Vagina (tissue), 2 donors: Measurements from ENCODE around the gene PGLYRP4. TPM values are rescaled to one million over a fixed set of nuclear protein-coding genes. Genes with fewer than 3 reads are reported as not detected.
A peak's percentile ranks its signal among the peaks of the same experiment; 100 is the strongest.

Source experiments
- DNase-seq, 2 donors: peaks; one replicate each; pipeline ENCODE4 v3.0.0-alpha.2; 2017; ENCODE audit errors: extremely low spot score in 2 of 2
- H3K27ac ChIP-seq: fragments of 200-600 bp; sonication (generic); one replicate; pipeline ENCODE4 v1.5.1; 2019
- H3K27me3 ChIP-seq: fragments of 200-600 bp; sonication (generic); one replicate; pipeline ENCODE4 v1.5.1; 2019
- H3K36me3 ChIP-seq, 2 donors: fragments of 200-600 bp; sonication (generic); one replicate each; pipeline ENCODE4 v1.5.1; 2017 to 2019
- H3K4me1 ChIP-seq: fragments of 200-600 bp; sonication (generic); one replicate; pipeline ENCODE4 v1.5.1; 2019
- H3K4me3 ChIP-seq, 2 donors: fragments of 200-600 bp; sonication (generic); 1 replicate in 1 of 2; 2 replicates in 1 of 2; pipeline ENCODE4 v1.5.1; 2016 to 2019
- H3K9me3 ChIP-seq: fragments of 200-600 bp; sonication (generic); one replicate; pipeline ENCODE4 v1.5.1; 2019
- CTCF ChIP-seq, 3 experiments: fragments of 450-650 bp in 2 of 3; fragments of 200-600 bp in 1 of 3; sonication (generic) in 1 of 3; IDR thresholded peaks; one replicate each; pipeline ENCODE4 v1.5.1; 2017 to 2019; ENCODE audit warnings: antibody characterized with exemption in 3 of 3, mild to moderate bottlenecking in 2 of 3, moderate library complexity in 2 of 3
- POLR2A ChIP-seq, 2 donors: fragments of 450-650 bp; IDR thresholded peaks; one replicate each; pipeline ENCODE4 v1.6.1; 2017; ENCODE audit warnings: antibody characterized with exemption in 2 of 2, mild to moderate bottlenecking in 2 of 2, moderate library complexity in 2 of 2
- POLR2AphosphoS5 ChIP-seq, 2 donors: sonication (generic); formaldehyde crosslinking; IDR thresholded peaks; one replicate each; pipeline ENCODE4 v1.9.0; 2017; ENCODE audit warnings: antibody characterized with exemption in 2 of 2, mild to moderate bottlenecking in 2 of 2, low read depth in 1 of 2; ENCODE audit not compliant: insufficient read depth in 1 of 2
- intact Hi-C: fragments of 100-400 bp; cut with DNase I; formaldehyde crosslinking; loops from one replicate; pipeline ENCODE4 v1.15.1; 2023
- total RNA-seq: library from RNA; depleted of rRNA; stranded (reverse); fragments of >200 nt; gene quantifications from one replicate; pipeline ENCODE4 v1.2.3, GENCODE V29; 2016

Gene PGLYRP4
- total RNA-seq, 1 donor from 2014 or later = 3.9 TPM

- TF ChIP-seq POLR2AphosphoS5 (IDR thresholded peaks at IDR 0.05; ENCODE audit: insufficient read depth in 1 of 2, low read depth in 1 of 2) (no peak), POLR2A (IDR thresholded peaks at IDR 0.05) (no peak), CTCF (IDR thresholded peaks at IDR 0.05) (no peak)
- H3K27me3 ChIP-seq = no peaks in the 10 kb centered on the region
- H3K4me3 ChIP-seq = no peak overlapping the region
- H3K27ac ChIP-seq = peak overlapping the region; percentile 14
- DNase-seq = no peak
- intact Hi-C loops = no loop called here
- H3K4me1 ChIP-seq = peaks cover 5% of the 10 kb centered on the region
- H3K9me3 ChIP-seq = no peaks in the 10 kb centered on the region
- H3K36me3 ChIP-seq = no peaks in the 10 kb centered on the region
Measured at GRCh38 chr1:153293480-153293775, 55.2 kb downstream of the PGLYRP4 start.

- no peaks in the 10 kb centered on the region for H3K27me3 ChIP-seq
- H3K9me3 ChIP-seq = no peaks in the 10 kb centered on the region
- no peaks in the 10 kb centered on the region for H3K36me3 ChIP-seq
- no peak for DNase-seq
- no peak overlapping the region for H3K4me3 ChIP-seq
- H3K4me1 ChIP-seq = peaks cover 5% of the 10 kb centered on the region
- H3K27ac ChIP-seq = peak overlapping the region; percentile 14
- peak in 1 of 2 donors; percentile 20 for TF ChIP-seq POLR2AphosphoS5 (IDR thresholded peaks at IDR 0.05; ENCODE audit: insufficient read depth in 1 of 2, low read depth in 1 of 2)
- no peak for TF ChIP-seq CTCF (IDR thresholded peaks at IDR 0.05)
- intact Hi-C loops = no loop called here
Measured at GRCh38 chr1:153292740-153293479, 55.7 kb downstream of the PGLYRP4 start.

GRCh38 chr1:153292185-153292584, 56.5 kb downstream of the PGLYRP4 start:
- Histone ChIP-seq H3K4me3 (no peak overlapping the region), H3K27me3 (no peaks in the 10 kb centered on the region), H3K36me3 (no peaks in the 10 kb centered on the region), H3K4me1 (peaks cover 5% of the 10 kb centered on the region), H3K27ac (peak overlapping the region; percentile 14), H3K9me3 (no peaks in the 10 kb centered on the region)
- TF ChIP-seq POLR2AphosphoS5 (IDR thresholded peaks at IDR 0.05; ENCODE audit: insufficient read depth in 1 of 2, low read depth in 1 of 2) (peak in 1 of 2 donors; percentile 39), CTCF (IDR thresholded peaks at IDR 0.05) (no peak)
- intact Hi-C loops = no loop called here
- no peak for DNase-seq

- TF ChIP-seq POLR2A (IDR thresholded peaks at IDR 0.05) (no peak), POLR2AphosphoS5 (IDR thresholded peaks at IDR 0.05; ENCODE audit: insufficient read depth in 1 of 2, low read depth in 1 of 2) (no peak), CTCF (IDR thresholded peaks at IDR 0.05) (no peak)
Measured at GRCh38 chr1:153291514-153291913, 57.1 kb downstream of the PGLYRP4 start.

GRCh38 chr1:153288634-153289275, 59.9 kb downstream of the PGLYRP4 start:
- no peak for TF ChIP-seq POLR2A (IDR thresholded peaks at IDR 0.05)
- peak in 1 of 3 experiments; percentile 14 for TF ChIP-seq CTCF (IDR thresholded peaks at IDR 0.05)
- peak in 1 of 2 donors; percentile 14 for TF ChIP-seq POLR2AphosphoS5 (IDR thresholded peaks at IDR 0.05; ENCODE audit: insufficient read depth in 1 of 2, low read depth in 1 of 2)
- H3K27ac ChIP-seq = no peak overlapping the region
- no peaks in the 10 kb centered on the region for H3K36me3 ChIP-seq
- peak in 1 of 2 donors; percentile 95 for DNase-seq
- no peaks in the 10 kb centered on the region for H3K9me3 ChIP-seq
- no peak overlapping the region for H3K4me3 ChIP-seq
- H3K27me3 ChIP-seq = no peaks in the 10 kb centered on the region
- no peaks in the 10 kb centered on the region for H3K4me1 ChIP-seq
- intact Hi-C loops = no loop called here

More at GRCh38 chr1:153291514-153291913, 57.1 kb downstream of the PGLYRP4 start:
- H3K27ac ChIP-seq = no peak overlapping the region
- intact Hi-C loops = no loop called here
- H3K27me3 ChIP-seq = no peaks in the 10 kb centered on the region
- no peak for DNase-seq
- H3K4me3 ChIP-seq = no peak overlapping the region
- H3K4me1 ChIP-seq = peaks cover 5% of the 10 kb centered on the region
- no peaks in the 10 kb centered on the region for H3K9me3 ChIP-seq
- H3K36me3 ChIP-seq = no peaks in the 10 kb centered on the region
